H9 (cell line): ENCODE results near the gene CDR2L. TPM values are rescaled to one million over a fixed set of nuclear protein-coding genes. Genes with fewer than 3 reads are reported as not detected.
A peak's percentile ranks its signal among the peaks of the same experiment; 100 is the strongest.

Experiments used
- DNase-seq: peaks from one replicate; pipeline ENCODE4 v3.0.0-alpha.2; 2017
- H2AFZ ChIP-seq: one replicate; pipeline ENCODE4 v1.6.1; 2013; ENCODE audit warnings: mild to moderate bottlenecking, low read length, control low read depth, moderate library complexity
- H2AK5ac ChIP-seq: 2 replicates; pipeline ENCODE4 v1.6.1; 2013; ENCODE audit warnings: low read length, control low read depth, mixed read lengths; ENCODE audit not compliant: insufficient read length
- H2BK120ac ChIP-seq: one replicate; pipeline ENCODE4 v1.6.1; 2013; ENCODE audit warnings: low read depth, mild to moderate bottlenecking, low read length, control low read depth, inconsistent platforms; ENCODE audit not compliant: poor library complexity, severe bottlenecking
- H2BK12ac ChIP-seq: 2 replicates; pipeline ENCODE4 v1.6.1; 2013; ENCODE audit warnings: low read length, control low read depth, mixed read lengths, low read depth; ENCODE audit not compliant: insufficient read length
- H2BK15ac ChIP-seq: 2 replicates; pipeline ENCODE4 v1.6.1; 2013; ENCODE audit warnings: low read depth, low read length, control low read depth
- H2BK20ac ChIP-seq: one replicate; pipeline ENCODE4 v1.6.1; 2013; ENCODE audit warnings: low read depth, mild to moderate bottlenecking, low read length, control low read depth, inconsistent platforms; ENCODE audit not compliant: poor library complexity, severe bottlenecking
- H2BK5ac ChIP-seq: 2 replicates; pipeline ENCODE4 v1.6.1; 2013; ENCODE audit warnings: low read length, control low read depth, mixed read lengths; ENCODE audit not compliant: insufficient read length
- H3K14ac ChIP-seq: 2 replicates; pipeline ENCODE4 v1.6.1; 2013; ENCODE audit warnings: low read length, control low read depth; ENCODE audit not compliant: insufficient read depth
- H3K18ac ChIP-seq: 2 replicates; pipeline ENCODE4 v1.6.1; 2013; ENCODE audit warnings: low read depth, mild to moderate bottlenecking, mixed read lengths, low read length, control low read depth; ENCODE audit not compliant: insufficient read length
- H3K23ac ChIP-seq: 2 replicates; pipeline ENCODE4 v1.6.1; 2013; ENCODE audit warnings: low read length, control low read depth, mixed read lengths, low read depth; ENCODE audit not compliant: insufficient read length
- H3K23me2 ChIP-seq: 2 replicates; pipeline ENCODE4 v1.6.1; 2013; ENCODE audit warnings: low read depth, mild to moderate bottlenecking, mixed read lengths, low read length, control low read depth; ENCODE audit not compliant: insufficient read length, poor library complexity, severe bottlenecking
- H3K27ac ChIP-seq: 2 replicates; pipeline ENCODE4 v1.5.1; 2013; ENCODE audit warnings: low read length, control low read depth, mixed read lengths, low read depth; ENCODE audit not compliant: insufficient read length
- H3K27me3 ChIP-seq: 2 replicates; pipeline ENCODE4 v1.6.1; 2013; ENCODE audit warnings: low read length, control low read depth, inconsistent platforms; ENCODE audit not compliant: insufficient read depth
- H3K4ac ChIP-seq: 2 replicates; pipeline ENCODE4 v1.6.1; 2013; ENCODE audit warnings: low read depth, mild to moderate bottlenecking, control low read depth, inconsistent platforms, low read length, moderate library complexity
- H3K4me1 ChIP-seq: 2 replicates; pipeline ENCODE4 v1.6.1; 2013; ENCODE audit warnings: low read length, control low read depth, inconsistent platforms; ENCODE audit not compliant: insufficient read depth
- H3K4me2 ChIP-seq: 2 replicates; pipeline ENCODE4 v1.6.1; 2013; ENCODE audit warnings: low read length, control low read depth, mixed read lengths; ENCODE audit not compliant: insufficient read length, insufficient read depth
- H3K56ac ChIP-seq: 2 replicates; pipeline ENCODE4 v1.6.1; 2013; ENCODE audit warnings: low read depth, mild to moderate bottlenecking, mixed read lengths, low read length, control low read depth; ENCODE audit not compliant: insufficient read length
- H3K79me1 ChIP-seq: 2 replicates; pipeline ENCODE4 v1.6.1; 2013; ENCODE audit warnings: low read depth, mild to moderate bottlenecking, moderate library complexity, low read length, control low read depth, inconsistent platforms; ENCODE audit not compliant: insufficient read depth, poor library complexity, severe bottlenecking
- H3K79me2 ChIP-seq: 2 replicates; pipeline ENCODE4 v1.6.1; 2013; ENCODE audit warnings: low read length, control low read depth, inconsistent platforms; ENCODE audit not compliant: insufficient read depth
- H3K9ac ChIP-seq: 2 replicates; pipeline ENCODE4 v1.6.1; 2013; ENCODE audit warnings: low read length, control low read depth, mixed read lengths; ENCODE audit not compliant: insufficient read length; ENCODE audit errors: extremely low read depth
- H3K9me3 ChIP-seq: one replicate; pipeline ENCODE4 v1.6.1; 2013; ENCODE audit warnings: low read depth, low read length, inconsistent platforms; ENCODE audit not compliant: control insufficient read depth
- H3T11ph ChIP-seq: one replicate; pipeline ENCODE4 v1.6.1; 2013; ENCODE audit warnings: mild to moderate bottlenecking, low read length, control low read depth, inconsistent platforms
- H4K20me1 ChIP-seq: one replicate; pipeline ENCODE4 v1.6.1; 2013; ENCODE audit not compliant: control insufficient read depth, insufficient read length, insufficient read depth
- H4K5ac ChIP-seq: 2 replicates; pipeline ENCODE4 v1.6.1; 2013; ENCODE audit warnings: low read depth, mild to moderate bottlenecking, mixed read lengths, low read length, control low read depth; ENCODE audit not compliant: insufficient read length
- H4K8ac ChIP-seq: replicated peaks from 2 replicates; pipeline ENCODE4 v1.6.1; 2013; ENCODE audit warnings: low read length, control low read depth, mixed read lengths, low read depth; ENCODE audit not compliant: insufficient read length
- H4K91ac ChIP-seq: 2 replicates; pipeline ENCODE4 v1.6.1; 2013; ENCODE audit warnings: low read depth, mild to moderate bottlenecking, moderate library complexity, mixed read lengths, low read length, control low read depth; ENCODE audit not compliant: insufficient read length
- H3K27ac Mint-ChIP-seq, 3 experiments: 2 replicates in 2 of 3; 3 replicates in 1 of 3; pipeline ENCODE4 v1.8.0; 2020 to 2021; ENCODE audit warnings: mixed read lengths in 3 of 3, mild to moderate bottlenecking in 1 of 3, moderate library complexity in 1 of 3
- H3K27me3 Mint-ChIP-seq: 2 replicates; pipeline ENCODE4 v1.8.0; 2021; ENCODE audit warnings: low read depth, mild to moderate bottlenecking, moderate library complexity, mixed read lengths
- H3K36me3 Mint-ChIP-seq, 3 experiments: 2 replicates in 2 of 3; 3 replicates in 1 of 3; pipeline ENCODE4 v1.8.0; 2020 to 2021; ENCODE audit warnings: low read depth in 3 of 3, mixed read lengths in 3 of 3; ENCODE audit not compliant: insufficient read depth in 1 of 3
- H3K4me1 Mint-ChIP-seq, 2 experiments: 2 replicates each; pipeline ENCODE4 v1.8.0; 2020; ENCODE audit warnings: mixed read lengths in 2 of 2
- H3K4me3 Mint-ChIP-seq, 2 experiments: 2 replicates in 1 of 2; 3 replicates in 1 of 2; pipeline ENCODE4 v1.8.0; 2020 to 2021; ENCODE audit warnings: mild to moderate bottlenecking in 2 of 2, mixed read lengths in 2 of 2, moderate library complexity in 1 of 2
- H3K9me3 Mint-ChIP-seq, 2 experiments: 2 replicates in 1 of 2; 3 replicates in 1 of 2; pipeline ENCODE4 v1.8.0; 2020; ENCODE audit warnings: mild to moderate bottlenecking in 2 of 2, mixed read lengths in 2 of 2, moderate library complexity in 1 of 2
- WGBS: extraction: QIAGEN DNeasy Blood & Tissue Kit; methylation state at CpG from one replicate; pipeline ENCODE4 v1.1.7; 2013; ENCODE audit warnings: missing lambda C conversion rate, low lambda C conversion rate, mixed read lengths; ENCODE audit not compliant: insufficient read length; ENCODE audit errors: extremely low coverage; 5-methylcytosine and 5-hydroxymethylcytosine counted together
- total RNA-seq: library from RNA; stranded (reverse); gene quantifications from 2 replicates; pipeline ENCODE4 v1.2.1, GENCODE V29; 2021
- TF ChIP-seq, protein P1 (sequence below): fragments of 200-600 bp; sonication (generic); conservative IDR thresholded peaks from 3 replicates; pipeline ENCODE4 v1.8.0; 2021; ENCODE audit warnings: antibody characterized with exemption, mild to moderate bottlenecking

Gene CDR2L
- total RNA-seq, 1 experiment from 2014 or later: 23.3 TPM

DNA sequence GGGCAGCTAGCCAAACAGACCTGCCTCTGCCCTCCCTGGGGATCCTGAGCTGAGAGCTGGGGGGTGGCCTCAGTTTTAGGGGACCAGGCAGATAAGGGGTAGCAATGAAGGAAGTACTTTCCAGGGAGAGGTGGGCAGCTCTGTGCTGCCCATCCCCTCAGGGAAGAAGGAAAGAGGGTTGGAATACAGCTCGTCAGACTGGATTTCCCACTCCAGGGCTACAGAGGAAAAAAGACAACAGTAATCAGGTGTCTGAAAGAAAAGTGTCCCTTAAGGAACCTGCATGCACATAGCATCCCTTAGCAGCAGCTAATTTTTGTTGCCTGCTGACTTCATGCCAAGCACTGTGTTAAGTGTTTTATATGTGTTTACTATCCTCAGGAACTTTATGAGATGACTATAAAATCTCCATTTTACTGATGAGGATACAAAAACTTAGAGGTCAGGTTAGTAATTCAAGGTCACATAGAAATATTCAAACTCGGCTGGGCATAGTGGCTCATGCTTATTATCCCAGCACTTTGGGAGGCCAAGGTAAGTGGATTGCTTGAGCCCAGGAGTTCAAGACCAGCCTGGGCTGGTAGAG is 21.8 kb downstream of the CDR2L start:
- Histone ChIP-seq H3T11ph (no peak overlapping the region), H3K18ac (no peak overlapping the region), H3K23me2 (peaks cover 10% of the 10 kb centered on the region), H3K14ac (no peak overlapping the region), H3K79me2 (no peaks in the 10 kb centered on the region), H3K4me1 (no peaks in the 10 kb centered on the region; the same call in 1 of the 2 replicates), H3K56ac (no peak overlapping the region), H3K23ac (no peak overlapping the region), H3K4me2 (no peak overlapping the region), H4K91ac (no peak overlapping the region), H2AK5ac (no peak overlapping the region), H2BK120ac (no peak overlapping the region), H2BK15ac (no peak overlapping the region), H4K20me1 (no peaks in the 10 kb centered on the region), H3K9ac (no peak overlapping the region), H2BK5ac (no peak overlapping the region), H3K79me1 (no peaks in the 10 kb centered on the region), H2AFZ (no peak overlapping the region), H3K4ac (no peak overlapping the region), H2BK20ac (no peak overlapping the region), H2BK12ac (no peak overlapping the region), H3K27me3 (no peaks in the 10 kb centered on the region), H4K5ac (no peak overlapping the region), H3K9me3 (no peaks in the 10 kb centered on the region), H4K8ac (no peak overlapping the region), H3K27ac (no peak overlapping the region)
- Mint-ChIP-seq H3K36me3 (peaks cover 2 to 17% (median 11%) of the 10 kb centered on the region in 3 experiments; a peak in 5 of 7 replicates), H3K4me3 (no peak overlapping the region), H3K27ac (peak overlapping the region in 2 of 3 experiments; percentile 70 to 82; a peak in 2 of 7 replicates), H3K27me3 (peaks cover 2% of the 10 kb centered on the region), H3K4me1 (peaks cover 23 to 25% of the 10 kb centered on the region in 2 experiments), H3K9me3 (no peaks in the 10 kb centered on the region)
- TF ChIP-seq, protein P1, sequence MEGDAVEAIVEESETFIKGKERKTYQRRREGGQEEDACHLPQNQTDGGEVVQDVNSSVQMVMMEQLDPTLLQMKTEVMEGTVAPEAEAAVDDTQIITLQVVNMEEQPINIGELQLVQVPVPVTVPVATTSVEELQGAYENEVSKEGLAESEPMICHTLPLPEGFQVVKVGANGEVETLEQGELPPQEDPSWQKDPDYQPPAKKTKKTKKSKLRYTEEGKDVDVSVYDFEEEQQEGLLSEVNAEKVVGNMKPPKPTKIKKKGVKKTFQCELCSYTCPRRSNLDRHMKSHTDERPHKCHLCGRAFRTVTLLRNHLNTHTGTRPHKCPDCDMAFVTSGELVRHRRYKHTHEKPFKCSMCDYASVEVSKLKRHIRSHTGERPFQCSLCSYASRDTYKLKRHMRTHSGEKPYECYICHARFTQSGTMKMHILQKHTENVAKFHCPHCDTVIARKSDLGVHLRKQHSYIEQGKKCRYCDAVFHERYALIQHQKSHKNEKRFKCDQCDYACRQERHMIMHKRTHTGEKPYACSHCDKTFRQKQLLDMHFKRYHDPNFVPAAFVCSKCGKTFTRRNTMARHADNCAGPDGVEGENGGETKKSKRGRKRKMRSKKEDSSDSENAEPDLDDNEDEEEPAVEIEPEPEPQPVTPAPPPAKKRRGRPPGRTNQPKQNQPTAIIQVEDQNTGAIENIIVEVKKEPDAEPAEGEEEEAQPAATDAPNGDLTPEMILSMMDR: no peak
- no CpG with 5 or more reads among the region's 2 CpGs for WGBS
- DNase-seq: no peak
